Thoracic aorta endothelial cell (primary cell): Measurements from ENCODE around the gene OPTC. TPM values are rescaled to one million over a fixed set of nuclear protein-coding genes. Genes with fewer than 3 reads are reported as not detected.

Experiments used
- total RNA-seq: library from RNA; depleted of rRNA; stranded (reverse); fragments of >200 nt; gene quantifications from 2 replicates; pipeline ENCODE4 v1.2.3, GENCODE V29; 2012

Gene OPTC, protein sequence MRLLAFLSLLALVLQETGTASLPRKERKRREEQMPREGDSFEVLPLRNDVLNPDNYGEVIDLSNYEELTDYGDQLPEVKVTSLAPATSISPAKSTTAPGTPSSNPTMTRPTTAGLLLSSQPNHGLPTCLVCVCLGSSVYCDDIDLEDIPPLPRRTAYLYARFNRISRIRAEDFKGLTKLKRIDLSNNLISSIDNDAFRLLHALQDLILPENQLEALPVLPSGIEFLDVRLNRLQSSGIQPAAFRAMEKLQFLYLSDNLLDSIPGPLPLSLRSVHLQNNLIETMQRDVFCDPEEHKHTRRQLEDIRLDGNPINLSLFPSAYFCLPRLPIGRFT
- total RNA-seq, result not detected in 2 replicates

GRCh38 chr1:203493901-203494300 is at the start of gene OPTC:
TSS of gene OPTC (plus strand) at chr1:203494153. CDS start at chr1:203496006, 1,853 bp downstream.

GRCh38 chr1:203475012-203475981 is 18.7 kb upstream of the OPTC start, which contains the start of gene PRELP:
TSS of gene PRELP (plus strand) at chr1:203475806. CDS start at chr1:203483185, 7,379 bp downstream.

Other genes with a start within 250 kb of the OPTC start
- gene BTG2, start 188.6 kb upstream of the OPTC start, total RNA-seq, result 54.6 and 55.2 TPM in 2 replicates
- gene FMOD, start 143.0 kb upstream of the OPTC start, total RNA-seq, result 0.22 and 0.27 TPM in 2 replicates
- 0.07 TPM in 1 of 2 replicates, not detected in the other for gene PRELP, start 18.3 kb upstream of the OPTC start, total RNA-seq
- 157 and 160 TPM in 2 replicates for gene ATP2B4, start 132.7 kb downstream of the OPTC start, total RNA-seq